Esophagus squamous epithelium (tissue), 4 donors: ENCODE results near the gene SH3BP2.

ENCODE experiments used
- CTCF ChIP-seq, 6 experiments: fragments of 450-650 bp in 4 of 6; fragments of 200-600 bp in 2 of 6; sonication (generic) in 2 of 6; IDR thresholded peaks; one replicate each; pipeline ENCODE4 v1.5.1; 2016 to 2019; ENCODE audit warnings: antibody characterized with exemption in 6 of 6, mild to moderate bottlenecking in 4 of 6, moderate library complexity in 4 of 6
- POLR2A ChIP-seq, 4 donors: fragments of 450-650 bp; IDR thresholded peaks; one replicate each; pipeline ENCODE4 v1.6.1; 2017; ENCODE audit warnings: antibody characterized with exemption in 4 of 4, mild to moderate bottlenecking in 4 of 4, moderate library complexity in 3 of 4

- TF ChIP-seq CTCF (IDR thresholded peaks at IDR 0.05) (no peak), POLR2A (IDR thresholded peaks at IDR 0.05) (no peak)
These were observed 2.5 kb downstream of the SH3BP2 start for GRCh38 chr4:2795300-2795892.
